Hepatocyte (in vitro differentiated cells): ENCODE measurements around the gene ZEB2. TPM values are rescaled to one million over a fixed set of nuclear protein-coding genes. Genes with fewer than 3 reads are reported as not detected.

Source experiments
- DNase-seq: peaks from one replicate; pipeline ENCODE4 v3.0.0-alpha.2; 2016; ENCODE audit warnings: low spot score
- H2AFZ ChIP-seq: fragments of 200-600 bp; sonication (generic); 2 replicates; pipeline ENCODE4 v1.6.0; 2016; ENCODE audit warnings: antibody characterized with exemption, mild to moderate bottlenecking
- H3K27ac ChIP-seq: fragments of 200-600 bp; sonication (generic); 2 replicates; pipeline ENCODE4 v1.5.1; 2016; ENCODE audit warnings: mild to moderate bottlenecking
- H3K27me3 ChIP-seq: fragments of 200-600 bp; sonication (generic); 2 replicates; pipeline ENCODE4 v1.6.1; 2016
- H3K36me3 ChIP-seq: fragments of 200-600 bp; sonication (generic); replicated peaks from 2 replicates; pipeline ENCODE4 v1.5.1; 2016; ENCODE audit warnings: low read depth; ENCODE audit not compliant: insufficient read depth
- H3K4me1 ChIP-seq: fragments of 200-600 bp; sonication (generic); 2 replicates; pipeline ENCODE4 v1.5.1; 2016; ENCODE audit warnings: mild to moderate bottlenecking, moderate library complexity; ENCODE audit not compliant: insufficient read depth
- H3K4me2 ChIP-seq: fragments of 200-600 bp; sonication (generic); 2 replicates; pipeline ENCODE4 v1.6.0; 2016
- H3K4me3 ChIP-seq: fragments of 200-600 bp; sonication (generic); 2 replicates; pipeline ENCODE4 v1.5.1; 2016; ENCODE audit warnings: mild to moderate bottlenecking
- H3K79me2 ChIP-seq: fragments of 200-600 bp; sonication (generic); 2 replicates; pipeline ENCODE4 v1.6.0; 2017; ENCODE audit warnings: mild to moderate bottlenecking
- H3K9me2 ChIP-seq: fragments of 200-600 bp; sonication (generic); replicated peaks from 2 replicates; pipeline ENCODE4 v1.6.0; 2017; ENCODE audit warnings: mild to moderate bottlenecking; ENCODE audit not compliant: insufficient read depth
- H3K9me3 ChIP-seq: fragments of 200-600 bp; sonication (generic); 2 replicates; pipeline ENCODE4 v1.5.1; 2016; ENCODE audit warnings: low read depth, mild to moderate bottlenecking
- H4K20me1 ChIP-seq: fragments of 200-600 bp; sonication (generic); 2 replicates; pipeline ENCODE4 v1.6.0; 2016; ENCODE audit warnings: mild to moderate bottlenecking; ENCODE audit not compliant: insufficient read depth, poor library complexity, severe bottlenecking
- CTCF ChIP-seq: fragments of 200-600 bp; sonication (generic); IDR thresholded peaks from 2 replicates; pipeline ENCODE4 v1.5.1; 2016; ENCODE audit warnings: antibody characterized with exemption, mild to moderate bottlenecking; ENCODE audit not compliant: poor library complexity
- EZH2 ChIP-seq: fragments of 200-600 bp; sonication (generic); IDR thresholded peaks from 2 replicates; pipeline ENCODE4 v1.6.1; 2016; ENCODE audit warnings: antibody characterized with exemption, mild to moderate bottlenecking, borderline replicate concordance
- EZH2phosphoT487 ChIP-seq: fragments of 200-600 bp; sonication (generic); IDR thresholded peaks from one replicate; pipeline ENCODE4 v1.6.1; 2018; ENCODE audit warnings: antibody characterized with exemption, mild to moderate bottlenecking, low read depth, moderate library complexity; ENCODE audit not compliant: unreplicated experiment, severe bottlenecking
- WGBS: methylation state at CpG from one replicate; pipeline ENCODE4 v1.1.6; 2016; ENCODE audit warnings: low lambda C conversion rate; ENCODE audit errors: missing lambda C conversion rate; 5-methylcytosine and 5-hydroxymethylcytosine counted together
- polyA plus RNA-seq: library from polyadenylated mRNA; unstranded; fragments of >200 nt; fragmentation: Nextera tagmentation; extraction: Ambion mirVana; gene quantifications from 2 replicates; pipeline ENCODE4 v1.2.1, GENCODE V29; 2016
- total RNA-seq: library from RNA; depleted of rRNA; stranded (reverse); fragments of >200 nt; gene quantifications from 2 replicates; pipeline ENCODE4 v1.2.3, GENCODE V29; 2014

Gene ZEB2
- total and polyA plus RNA-seq, 2 experiments from 2014 or later: 17.8 to 35.5 TPM

GRCh38 chr2:144529841-144530240 lies 9.9 kb upstream of the ZEB2 start:
- no peak for TF ChIP-seq EZH2
- no peak for TF ChIP-seq CTCF
- TF ChIP-seq EZH2phosphoT487: no peak
- WGBS: 81% methylated on average over 1 of the region's 1 CpG
- H3K4me3 ChIP-seq: no peak overlapping the region
- no peaks in the 10 kb centered on the region for H3K9me3 ChIP-seq
- H3K27ac ChIP-seq: no peak overlapping the region
- H3K36me3 ChIP-seq: no peaks in the 10 kb centered on the region
- H2AFZ ChIP-seq: no peak overlapping the region
- no peak overlapping the region for H3K4me2 ChIP-seq
- no peaks in the 10 kb centered on the region for H3K9me2 ChIP-seq
- no peaks in the 10 kb centered on the region for H4K20me1 ChIP-seq
- H3K4me1 ChIP-seq: no peaks in the 10 kb centered on the region
- DNase-seq: no peak
- peaks cover 37% of the 10 kb centered on the region for H3K27me3 ChIP-seq
- H3K79me2 ChIP-seq: no peaks in the 10 kb centered on the region

DNA sequence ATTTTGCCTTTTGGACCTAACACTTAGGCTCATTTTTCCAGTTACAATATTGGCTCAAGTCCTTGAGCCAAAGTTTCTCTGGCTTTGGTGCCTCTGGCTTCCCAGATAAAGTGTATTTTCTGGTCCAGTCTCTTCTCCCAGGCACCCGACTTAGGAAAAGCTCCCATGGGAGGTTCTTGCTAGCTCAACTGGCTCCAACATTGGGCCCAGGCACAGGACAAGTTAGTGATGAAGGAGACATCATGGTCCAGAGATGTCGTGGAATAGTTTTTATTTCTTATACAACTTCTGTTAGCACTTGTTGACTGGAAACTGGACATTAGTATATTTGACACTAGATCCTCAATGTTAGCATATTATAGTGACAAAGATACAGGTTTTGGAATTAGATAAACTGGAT lies 8.2 kb upstream of the ZEB2 start:
- no peak for DNase-seq
- Histone ChIP-seq H3K27ac (no peak overlapping the region), H3K79me2 (no peaks in the 10 kb centered on the region), H3K4me3 (no peak overlapping the region), H3K4me2 (no peak overlapping the region), H3K9me2 (no peaks in the 10 kb centered on the region), H3K4me1 (no peaks in the 10 kb centered on the region), H3K36me3 (no peaks in the 10 kb centered on the region), H3K9me3 (no peaks in the 10 kb centered on the region), H2AFZ (no peak overlapping the region), H4K20me1 (no peaks in the 10 kb centered on the region), H3K27me3 (peaks cover 46% of the 10 kb centered on the region)
- TF ChIP-seq EZH2phosphoT487: no peak
- TF ChIP-seq EZH2: no peak
- no peak for TF ChIP-seq CTCF
- 99% methylated on average over 2 of the region's 2 CpGs for WGBS

- Histone ChIP-seq H3K27me3 (peaks cover 54% of the 10 kb centered on the region), H3K4me2 (no peak overlapping the region), H3K79me2 (no peaks in the 10 kb centered on the region), H3K36me3 (no peaks in the 10 kb centered on the region), H3K9me3 (no peaks in the 10 kb centered on the region), H3K27ac (no peak overlapping the region), H3K4me3 (no peak overlapping the region), H3K9me2 (no peaks in the 10 kb centered on the region), H3K4me1 (no peaks in the 10 kb centered on the region), H2AFZ (no peak overlapping the region), H4K20me1 (no peaks in the 10 kb centered on the region)
- no peak for DNase-seq
- WGBS: 78% methylated on average over 2 of the region's 2 CpGs
- TF ChIP-seq CTCF (no peak), EZH2 (no peak), EZH2phosphoT487 (no peak)
Measured at GRCh38 chr2:144526831-144527230, 6.9 kb upstream of the ZEB2 start.
